BE2C (cell line): ENCODE results near the gene CNOT1.
"Not testable (repeated sequence)": the region's sequence is repeated elsewhere in the genome, so short reads cannot be mapped to it uniquely, and the experiment has no call there.

ENCODE experiments used
- DNase-seq: peaks from one replicate; pipeline ENCODE4 v3.0.0-alpha.2; 2020
- H3K27me3 ChIP-seq: fragments of 250-450 bp; sonication (Bioruptor Pico); 2 replicates; pipeline ENCODE4 v1.5.1; 2020; ENCODE audit warnings: mild to moderate bottlenecking
- H3K36me3 ChIP-seq: fragments of 250-450 bp; sonication (Bioruptor Pico); 2 replicates; pipeline ENCODE4 v1.5.1; 2020; ENCODE audit warnings: mild to moderate bottlenecking
- H3K4me1 ChIP-seq: fragments of 250-450 bp; sonication (Bioruptor Pico); 2 replicates; pipeline ENCODE4 v1.5.1; 2020
- H3K4me3 ChIP-seq: 2 replicates; pipeline ENCODE4 v1.5.1; 2011; ENCODE audit warnings: low read depth, low read length
- H3K9me3 ChIP-seq: fragments of 250-450 bp; sonication (Bioruptor Pico); 2 replicates; pipeline ENCODE4 v1.5.1; 2020
- CTCF ChIP-seq: IDR thresholded peaks from 2 replicates; pipeline ENCODE4 v1.5.1; 2012; ENCODE audit warnings: mild to moderate bottlenecking, low read depth, low read length

Gene CNOT1

GRCh38 chr16:58615280-58615679 is 14.3 kb downstream of the CNOT1 start:
- H3K36me3 ChIP-seq, result peaks cover 62% of the 10 kb centered on the region
- TF ChIP-seq CTCF, result no peak
- no peak for DNase-seq
- H3K9me3 ChIP-seq, result no peaks in the 10 kb centered on the region
- no peaks in the 10 kb centered on the region for H3K27me3 ChIP-seq
- no peak overlapping the region for H3K4me3 ChIP-seq
- no peaks in the 10 kb centered on the region for H3K4me1 ChIP-seq

- Histone ChIP-seq H3K36me3 (peaks cover 62% of the 10 kb centered on the region), H3K4me1 (no peaks in the 10 kb centered on the region)
Observed at GRCh38 chr16:58614860-58615259, 14.8 kb downstream of the CNOT1 start.

GRCh38 chr16:58614212-58614611 is 15.4 kb downstream of the CNOT1 start:
- Histone ChIP-seq H3K36me3 (peaks cover 57% of the 10 kb centered on the region), H3K4me1 (no peaks in the 10 kb centered on the region), H3K9me3 (no peaks in the 10 kb centered on the region), H3K27me3 (no peaks in the 10 kb centered on the region), H3K4me3 (no peak overlapping the region)
- no peak for DNase-seq
- no peak for TF ChIP-seq CTCF

More at GRCh38 chr16:58614860-58615259, 14.8 kb downstream of the CNOT1 start:
- Histone ChIP-seq H3K4me3 (no peak overlapping the region), H3K9me3 (no peaks in the 10 kb centered on the region), H3K27me3 (no peaks in the 10 kb centered on the region)
- no peak for DNase-seq
- no peak for TF ChIP-seq CTCF

GRCh38 chr16:58612965-58613364 is 16.7 kb downstream of the CNOT1 start:
- peaks cover 51% of the 10 kb centered on the region for H3K36me3 ChIP-seq
- H3K4me1 ChIP-seq, DNase-seq, H3K27me3 ChIP-seq, H3K9me3 ChIP-seq, H3K4me3 ChIP-seq: not testable (repeated sequence)

GRCh38 chr16:58608601-58609136 is 21.0 kb downstream of the CNOT1 start:
- Histone ChIP-seq H3K9me3 (no peaks in the 10 kb centered on the region), H3K4me1 (no peaks in the 10 kb centered on the region), H3K4me3 (no peak overlapping the region), H3K36me3 (peaks cover 56% of the 10 kb centered on the region), H3K27me3 (no peaks in the 10 kb centered on the region)
- no peak for DNase-seq
- TF ChIP-seq CTCF, result no peak

- Histone ChIP-seq H3K4me1 (no peaks in the 10 kb centered on the region), H3K9me3 (no peaks in the 10 kb centered on the region), H3K36me3 (peaks cover 39% of the 10 kb centered on the region), H3K27me3 (no peaks in the 10 kb centered on the region), H3K4me3 (no peak overlapping the region)
- no peak for DNase-seq
- no peak for TF ChIP-seq CTCF
Observed at GRCh38 chr16:58605562-58605961, 24.1 kb downstream of the CNOT1 start.

- no peaks in the 10 kb centered on the region for H3K27me3 ChIP-seq
- no peaks in the 10 kb centered on the region for H3K9me3 ChIP-seq
- no peaks in the 10 kb centered on the region for H3K4me1 ChIP-seq
- TF ChIP-seq CTCF, result no peak
- peaks cover 87% of the 10 kb centered on the region for H3K36me3 ChIP-seq
- H3K4me3 ChIP-seq, result no peak overlapping the region
- no peak for DNase-seq
Observed at GRCh38 chr16:58591083-58591482, 38.5 kb downstream of the CNOT1 start.
